Measurements from ENCODE around the gene ALX4.

Gene ALX4

GRCh38 chr11:44267006-44267749 is 42.8 kb downstream of the ALX4 start:
- no peak for DNase-seq

GRCh38 chr11:44266056-44266780 is 43.7 kb downstream of the ALX4 start:
- DNase-seq, result no peak

DNA sequence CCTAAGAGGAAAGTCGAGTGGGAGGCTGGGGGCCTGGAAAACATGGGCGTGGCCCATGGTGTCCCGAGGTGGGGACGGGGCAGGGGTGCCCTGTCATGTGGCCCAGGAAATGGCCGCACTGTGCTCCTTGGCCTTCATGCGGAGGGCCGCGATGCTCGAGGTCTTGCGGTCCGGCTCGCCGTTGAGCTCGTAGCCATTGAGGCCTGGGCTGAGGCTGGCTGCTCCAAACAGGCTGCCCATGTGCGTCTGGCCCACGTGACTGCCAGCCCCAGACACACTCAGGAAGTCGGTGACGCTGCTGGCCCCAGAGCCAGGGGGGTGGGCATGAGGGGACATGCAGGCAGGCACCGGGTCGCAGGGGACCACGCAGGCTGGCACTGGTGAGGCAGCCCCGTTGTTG is 45.2 kb downstream of the ALX4 start:
- no peak for DNase-seq

GRCh38 chr11:44264438-44264749 is 45.5 kb downstream of the ALX4 start:
- DNase-seq, result no peak

GRCh38 chr11:44263738-44264437 is 46.1 kb downstream of the ALX4 start:
- no peak for DNase-seq

- DNase-seq, result no peak
Observed at GRCh38 chr11:44261800-44262591, 47.9 kb downstream of the ALX4 start.

DNA sequence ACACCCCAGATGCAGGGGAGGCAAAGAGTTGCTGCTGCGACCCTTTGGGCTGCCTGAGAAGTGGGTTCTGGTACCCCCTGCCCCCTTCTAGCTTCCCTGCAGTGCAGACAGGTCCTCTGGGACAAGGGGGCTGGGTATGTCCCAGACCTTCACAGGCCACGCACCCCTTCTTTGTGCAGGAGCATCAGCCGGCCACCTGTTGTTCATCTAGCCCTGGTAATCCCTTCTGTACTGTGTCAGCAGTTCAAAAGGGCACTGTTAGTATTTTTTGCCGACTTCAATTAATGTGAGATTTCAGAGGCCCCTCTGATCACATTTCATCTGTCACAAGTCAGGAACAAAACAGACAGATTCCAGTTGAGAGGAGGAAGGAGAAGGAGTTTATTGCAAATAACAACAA is 49.9 kb downstream of the ALX4 start:
- DNase-seq, result no peak

DNA sequence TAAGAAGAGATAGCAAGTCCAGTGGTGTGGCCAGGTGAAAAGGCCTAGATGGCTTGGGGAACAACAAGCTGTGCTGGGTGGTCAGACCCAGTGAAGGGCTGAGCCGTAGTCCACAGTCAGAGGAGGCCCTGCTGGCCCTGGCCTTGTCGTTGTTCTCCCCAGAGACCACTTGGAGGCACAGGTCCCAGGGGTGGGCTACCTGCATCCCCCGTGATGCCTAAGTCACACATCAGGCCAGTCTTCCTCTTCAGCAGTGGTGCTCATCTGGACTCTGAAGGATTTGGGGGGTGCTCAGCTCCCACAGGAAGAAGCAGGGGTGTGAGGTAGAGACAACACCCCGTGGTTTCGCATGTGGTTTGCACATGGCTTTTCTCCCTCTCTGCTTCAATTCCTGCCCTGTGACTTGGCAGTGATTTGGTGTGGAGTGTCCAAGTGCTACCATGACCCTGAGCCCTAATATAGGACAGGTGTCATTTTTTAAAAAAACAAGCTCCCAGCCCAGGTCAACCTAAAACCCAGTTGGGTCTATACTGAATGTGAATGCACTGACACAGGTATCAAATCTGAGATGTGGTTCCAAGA is 51.0 kb downstream of the ALX4 start:
- no peak for DNase-seq

DNA sequence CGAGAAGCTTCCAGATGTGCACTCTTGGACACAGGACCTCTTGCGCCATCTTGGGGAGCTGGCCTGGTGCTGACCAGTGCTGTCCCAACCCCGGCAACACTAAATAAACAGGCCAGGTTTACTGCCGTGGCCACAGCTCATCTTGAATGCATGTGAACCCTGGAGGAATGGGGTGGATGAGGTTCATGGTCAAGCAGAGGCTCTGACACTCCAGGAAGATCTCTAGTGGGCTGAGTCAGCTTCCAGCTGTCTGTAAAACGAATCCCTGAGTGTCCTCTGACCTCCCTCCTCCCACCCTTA is 51.8 kb downstream of the ALX4 start:
- DNase-seq, result no peak

DNA sequence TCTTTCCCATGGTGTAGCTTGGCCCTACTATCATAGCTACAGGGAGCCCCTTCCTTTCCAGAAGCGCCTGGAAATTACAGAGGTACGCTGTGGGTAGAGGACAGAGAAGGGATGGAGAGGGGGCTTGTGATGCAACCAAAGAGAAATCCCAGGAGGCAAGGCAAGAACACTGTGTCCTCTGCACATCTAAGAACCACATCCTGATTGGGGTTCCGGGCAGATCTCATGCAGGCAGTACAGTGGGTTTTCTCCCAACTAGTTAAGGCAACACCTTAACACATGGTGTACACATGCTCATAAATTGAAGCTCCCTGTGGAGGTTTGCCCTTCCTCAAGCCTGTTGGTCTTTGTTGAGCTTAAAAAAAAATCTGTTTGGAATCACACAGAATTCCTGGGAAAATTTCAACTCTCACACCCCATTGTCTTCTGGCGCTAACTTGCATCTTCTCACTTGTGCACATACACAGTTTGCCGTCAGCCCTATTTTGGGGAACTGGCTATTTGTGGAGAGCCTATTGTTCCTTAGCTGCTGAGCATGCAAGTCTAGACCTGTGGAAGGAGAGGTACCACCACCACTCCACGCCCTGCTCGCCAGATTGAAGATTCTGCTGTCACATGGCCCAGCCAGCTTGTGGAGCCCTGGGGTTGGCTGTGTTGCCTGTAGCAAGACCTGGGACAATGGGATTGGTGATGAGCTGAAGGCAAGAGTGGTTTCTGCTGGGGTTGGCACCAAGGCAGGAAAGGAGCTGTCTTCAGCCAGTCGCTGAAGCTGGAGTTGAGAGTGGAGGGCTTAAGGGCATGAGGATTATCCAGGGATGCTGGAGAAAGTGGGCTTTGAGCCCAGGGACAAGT is 52.4 kb downstream of the ALX4 start:
- DNase-seq, result no peak

- no peak for DNase-seq
Observed at GRCh38 chr11:44256673-44257291, 53.2 kb downstream of the ALX4 start.

GRCh38 chr11:44255406-44256071 is 54.4 kb downstream of the ALX4 start:
- DNase-seq, result no peak

DNA sequence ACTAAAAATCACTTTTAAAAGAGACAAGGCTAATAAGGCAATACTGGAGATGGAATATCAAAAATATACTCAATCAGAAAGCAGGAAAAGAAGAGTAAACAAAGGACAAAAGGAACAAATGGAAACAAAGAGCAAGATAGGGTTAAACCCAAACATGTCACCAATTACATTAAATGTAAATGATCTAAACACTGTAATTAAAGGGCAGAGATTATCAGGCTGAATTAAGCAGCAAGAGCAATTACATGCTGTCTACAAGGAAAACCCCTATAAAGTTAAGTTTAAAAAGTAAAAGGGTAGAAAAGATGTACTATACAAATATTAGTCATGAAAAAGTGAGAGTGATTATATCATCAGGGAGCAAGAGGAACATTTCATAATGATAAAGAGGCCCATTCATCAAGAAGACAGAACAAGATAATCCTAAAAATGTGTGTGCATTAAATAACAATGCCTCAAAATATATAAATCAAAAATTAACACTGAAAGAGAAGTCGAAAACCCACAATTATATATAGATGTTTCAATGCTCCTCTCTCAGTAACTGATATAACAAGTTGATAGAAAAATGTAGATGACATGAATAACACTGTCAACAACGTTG is 56.8 kb downstream of the ALX4 start:
- DNase-seq, result no peak

GRCh38 chr11:44250421-44250820 is 59.5 kb downstream of the ALX4 start:
- DNase-seq, result no peak

GRCh38 chr11:44248109-44248508 is 61.8 kb downstream of the ALX4 start:
- no peak for DNase-seq

GRCh38 chr11:44247508-44247907 is 62.4 kb downstream of the ALX4 start:
- no peak for DNase-seq

DNA sequence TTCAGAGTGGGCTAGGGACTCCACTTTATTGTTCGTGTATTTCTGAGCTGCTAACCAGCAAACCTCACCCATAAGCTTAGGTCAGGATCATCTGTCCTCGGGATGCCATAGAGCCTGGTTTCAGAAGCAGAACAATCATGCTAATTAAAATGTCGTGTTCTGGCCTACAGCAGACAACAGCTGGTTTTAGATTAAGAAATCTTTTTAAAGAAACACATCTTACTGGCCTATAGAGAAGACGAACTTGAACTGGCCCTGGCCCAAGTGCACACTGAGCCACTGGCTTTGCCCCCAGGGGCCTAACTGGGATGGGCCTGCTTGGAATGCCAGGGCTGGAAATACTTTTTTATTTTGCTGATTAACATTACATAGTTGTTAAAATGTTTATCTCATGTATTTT is 63.2 kb downstream of the ALX4 start:
- no peak for DNase-seq

DNA sequence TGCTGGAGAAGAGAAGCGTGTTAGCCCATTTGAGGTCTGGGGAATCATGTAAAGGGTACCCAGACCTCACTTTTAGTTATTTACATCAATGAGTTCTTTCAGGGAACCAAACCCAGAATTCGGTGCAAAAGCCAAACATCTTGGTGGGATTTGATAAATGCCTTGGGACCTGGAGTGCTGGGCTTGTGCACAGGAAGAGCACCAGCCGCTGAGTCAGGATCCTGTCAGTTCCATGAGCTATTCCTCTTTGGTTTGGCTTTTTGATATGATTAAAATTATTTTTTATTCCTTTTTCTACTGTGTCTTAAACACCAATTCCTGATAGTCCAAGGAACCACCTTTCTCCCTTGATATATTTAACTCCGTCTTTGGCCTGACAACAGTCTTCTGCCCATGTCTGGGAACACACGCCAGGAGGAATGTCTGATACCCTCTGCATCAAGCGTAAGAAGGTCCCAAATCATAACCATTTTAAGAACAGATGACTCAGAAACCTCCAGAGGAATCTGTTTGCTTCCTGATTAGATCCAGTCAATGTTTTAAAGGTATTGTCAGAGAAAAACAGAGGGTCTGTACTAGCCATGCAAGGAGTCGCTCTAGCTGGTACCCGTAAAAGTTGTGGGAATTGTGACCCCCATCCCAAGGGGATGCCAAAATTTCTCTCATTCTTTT is 65.2 kb downstream of the ALX4 start:
- DNase-seq, result no peak

- DNase-seq, result no peak
Observed at GRCh38 chr11:44243595-44244343, 66.2 kb downstream of the ALX4 start.
